ENCODE data around the gene BMERB1. TPM values are rescaled to one million over a fixed set of nuclear protein-coding genes. Genes with fewer than 3 reads are reported as not detected.
"Not testable (repeated sequence)": the region's sequence is repeated elsewhere in the genome, so short reads cannot be mapped to it uniquely, and the experiment has no call there.

The BMERB1 gene
- total RNA-seq, 1 donor from 2014 or later, result 15.5 TPM

DNA sequence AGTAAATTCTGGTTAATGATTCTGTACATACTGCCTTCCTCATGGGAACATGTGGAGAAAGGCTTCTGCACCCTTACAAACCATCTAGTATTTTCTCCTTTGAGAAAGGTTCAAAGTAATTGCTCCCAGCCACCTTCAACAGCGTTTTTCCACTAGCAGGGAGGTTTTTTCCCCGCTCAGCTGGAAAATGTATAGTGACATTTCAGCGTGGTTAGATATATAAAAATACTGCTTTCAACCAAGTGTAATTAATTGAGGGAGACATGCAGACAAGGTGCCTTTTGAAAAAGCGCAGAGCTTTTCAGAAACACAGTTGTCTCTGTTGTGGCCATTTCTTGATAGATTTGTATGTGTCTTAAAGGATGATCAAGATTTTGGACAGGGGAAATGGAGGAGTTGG is 5.1 kb downstream of the BMERB1 start:
- peaks cover 3% of the 10 kb centered on the region for H3K36me3 Mint-ChIP-seq (ENCODE audit: low read depth)
- no peak for DNase-seq
- H3K4me3 Mint-ChIP-seq, result no peak overlapping the region
- peaks cover 3% of the 10 kb centered on the region for H3K9me3 Mint-ChIP-seq
- no peak overlapping the region for H3K27ac Mint-ChIP-seq
- intact Hi-C loops (cut with micrococcal nuclease), result no loop called here
- H3K4me1 Mint-ChIP-seq, result peaks cover 12% of the 10 kb centered on the region
- peaks cover 10% of the 10 kb centered on the region for H3K27me3 Mint-ChIP-seq

DNA sequence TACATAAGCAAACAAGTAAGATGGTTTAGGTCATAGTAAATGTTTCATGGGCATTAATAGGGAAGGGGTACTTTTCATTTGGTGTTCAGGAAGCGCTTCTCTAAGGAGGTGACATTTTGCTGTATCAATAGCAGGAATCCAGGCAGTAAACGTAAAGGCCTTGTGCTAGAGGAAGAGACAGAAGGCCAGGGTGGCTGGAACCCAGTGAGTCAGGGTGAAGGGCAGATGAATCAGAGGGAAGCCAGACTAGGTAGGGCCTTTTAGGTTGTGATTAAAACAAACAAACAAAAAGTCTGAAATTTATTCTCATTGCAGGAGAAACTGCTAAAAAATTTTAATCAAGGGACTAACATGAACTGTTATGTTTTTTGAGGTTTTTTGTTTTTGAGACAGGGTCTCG is 6.5 kb downstream of the BMERB1 start:
- no peak overlapping the region for H3K27ac Mint-ChIP-seq
- peaks cover 4% of the 10 kb centered on the region for H3K4me1 Mint-ChIP-seq
- intact Hi-C loops (cut with micrococcal nuclease), result no loop called here
- H3K4me3 Mint-ChIP-seq, result no peak overlapping the region
- peaks cover 13% of the 10 kb centered on the region for H3K9me3 Mint-ChIP-seq
- no peak for DNase-seq
- H3K27me3 Mint-ChIP-seq, result peaks cover 1% of the 10 kb centered on the region
- H3K36me3 Mint-ChIP-seq (ENCODE audit: low read depth), result peaks cover 3% of the 10 kb centered on the region

DNA sequence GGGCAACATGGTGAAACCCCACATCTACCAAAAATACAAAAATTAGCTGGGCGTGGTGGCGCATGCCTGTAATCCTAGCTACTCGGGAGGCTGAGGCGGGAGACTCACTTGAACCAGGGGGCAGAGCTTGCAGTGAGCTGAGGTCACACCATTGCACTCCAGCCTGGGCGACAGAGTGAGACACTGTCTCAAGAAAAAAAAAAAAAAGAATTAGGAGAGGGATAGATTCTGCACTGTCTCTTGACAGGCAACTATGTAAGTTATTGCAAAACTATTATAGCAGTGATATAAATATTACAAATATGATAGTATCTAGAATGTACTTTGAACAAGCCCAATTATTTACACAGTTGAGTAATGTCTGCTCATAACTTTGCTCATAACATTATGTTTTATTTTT is 7.8 kb downstream of the BMERB1 start:
- H3K9me3 Mint-ChIP-seq, result peaks cover 20% of the 10 kb centered on the region
- H3K4me1 Mint-ChIP-seq; intact Hi-C loops (cut with micrococcal nuclease); H3K4me3 Mint-ChIP-seq; H3K36me3 Mint-ChIP-seq (ENCODE audit: low read depth); H3K27ac Mint-ChIP-seq; DNase-seq; H3K27me3 Mint-ChIP-seq: not testable (repeated sequence)

DNA sequence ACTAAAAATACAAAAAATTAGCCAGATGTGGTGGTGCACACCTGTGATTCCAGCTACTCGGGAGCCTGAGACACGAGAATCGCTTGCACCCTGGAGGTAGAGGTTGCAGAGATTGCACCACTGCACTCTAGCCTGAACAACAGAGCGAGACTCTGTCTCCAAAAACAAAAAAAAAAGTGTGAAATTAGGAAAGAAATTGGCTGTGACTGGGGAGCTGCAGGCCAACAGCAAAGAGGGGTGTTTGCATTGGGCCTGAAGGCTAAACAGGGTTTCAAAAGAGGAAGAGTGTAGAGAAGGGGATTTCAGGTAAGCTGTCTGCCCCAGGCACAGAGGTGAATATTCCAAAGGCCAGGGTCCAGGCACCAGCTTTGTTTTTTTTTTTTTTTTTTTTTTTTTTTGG is 9.4 kb downstream of the BMERB1 start:
- Mint-ChIP-seq H3K4me1 (peaks cover 9% of the 10 kb centered on the region), H3K27ac (no peak overlapping the region), H3K27me3 (no peaks in the 10 kb centered on the region), H3K9me3 (peaks cover 25% of the 10 kb centered on the region), H3K4me3 (no peak overlapping the region), H3K36me3 (ENCODE audit: low read depth) (peaks cover 10% of the 10 kb centered on the region)
- no peak for DNase-seq
- intact Hi-C loops (cut with micrococcal nuclease), result no loop called here

DNA sequence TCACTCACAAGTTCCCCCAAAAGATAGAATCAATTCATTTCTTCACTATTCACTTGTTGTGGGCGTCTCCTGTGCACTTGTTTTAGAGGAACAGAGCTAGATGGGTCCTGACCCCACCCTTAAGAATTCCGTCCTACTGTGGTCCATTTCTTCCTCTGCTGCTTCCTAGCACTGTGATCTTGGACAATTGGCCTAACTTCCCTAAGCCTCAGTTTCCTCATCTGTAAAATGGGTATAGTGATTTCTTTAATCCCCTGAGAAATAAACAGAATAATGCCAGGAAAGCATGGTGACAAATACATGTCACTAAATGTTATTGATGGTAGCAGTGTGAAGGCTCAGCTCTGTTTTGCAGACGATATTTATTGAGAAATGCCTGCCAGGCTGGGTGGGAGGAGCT is 9.9 kb downstream of the BMERB1 start:
- intact Hi-C loops (cut with micrococcal nuclease), result no loop called here

DNA sequence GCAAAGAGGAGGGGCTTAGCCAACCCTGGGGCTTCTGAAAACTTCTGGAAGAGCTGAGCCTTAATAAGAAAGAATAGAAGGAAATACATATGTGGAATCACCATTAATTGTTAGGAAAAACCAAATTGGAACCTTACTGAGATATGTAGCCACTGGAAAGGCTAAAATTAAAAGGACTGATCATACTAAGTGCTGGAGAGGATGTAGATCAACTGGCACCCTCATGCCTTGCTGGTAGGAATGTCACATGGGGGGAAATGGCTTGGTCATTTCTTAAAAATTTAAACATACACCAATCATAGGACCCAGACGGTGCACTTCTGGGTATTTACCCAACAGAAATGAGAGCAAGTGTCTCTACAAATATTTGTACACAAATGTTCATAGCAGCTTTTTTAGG is 11.1 kb downstream of the BMERB1 start:
- intact Hi-C loops (cut with micrococcal nuclease), result no loop called here
- no peak for DNase-seq
- Mint-ChIP-seq H3K27me3 (no peaks in the 10 kb centered on the region), H3K27ac (no peak overlapping the region), H3K36me3 (ENCODE audit: low read depth) (peaks cover 10% of the 10 kb centered on the region), H3K4me1 (peaks cover 9% of the 10 kb centered on the region), H3K4me3 (no peak overlapping the region), H3K9me3 (peaks cover 25% of the 10 kb centered on the region)

More for the DNA sequence above, 9.9 kb downstream of the BMERB1 start:
- peaks cover 9% of the 10 kb centered on the region for H3K4me1 Mint-ChIP-seq
- H3K9me3 Mint-ChIP-seq, result peaks cover 25% of the 10 kb centered on the region
- H3K27ac Mint-ChIP-seq, result no peak overlapping the region
- H3K4me3 Mint-ChIP-seq, result no peak overlapping the region
- H3K27me3 Mint-ChIP-seq, result no peaks in the 10 kb centered on the region
- DNase-seq, result no peak
- peaks cover 10% of the 10 kb centered on the region for H3K36me3 Mint-ChIP-seq (ENCODE audit: low read depth)

DNA sequence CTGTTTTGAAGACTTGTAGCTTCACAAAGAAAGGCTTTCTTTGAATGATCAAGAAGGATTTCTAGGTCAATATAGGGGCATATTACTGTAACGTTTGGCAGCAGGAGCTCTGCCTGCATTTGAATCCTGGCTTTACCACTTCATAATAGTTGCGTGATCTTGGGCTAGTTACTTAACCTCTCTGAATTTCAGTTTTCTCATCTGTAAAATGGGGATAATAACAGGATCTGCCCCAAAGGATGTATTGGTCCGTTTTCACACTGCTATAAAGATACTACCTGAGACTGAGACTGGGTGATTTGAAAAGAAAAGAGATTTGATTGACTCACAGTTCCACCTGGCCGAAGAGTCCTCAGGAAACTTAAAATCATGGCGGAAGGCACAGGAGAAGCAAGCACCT is 12.5 kb downstream of the BMERB1 start:
- H3K27me3 Mint-ChIP-seq, result no peaks in the 10 kb centered on the region
- peaks cover 10% of the 10 kb centered on the region for H3K36me3 Mint-ChIP-seq (ENCODE audit: low read depth)
- DNase-seq, result no peak
- peaks cover 6% of the 10 kb centered on the region for H3K4me1 Mint-ChIP-seq
- no peak overlapping the region for H3K4me3 Mint-ChIP-seq
- intact Hi-C loops (cut with micrococcal nuclease), result no loop called here
- H3K9me3 Mint-ChIP-seq, result peaks cover 25% of the 10 kb centered on the region
- H3K27ac Mint-ChIP-seq, result no peak overlapping the region

DNA sequence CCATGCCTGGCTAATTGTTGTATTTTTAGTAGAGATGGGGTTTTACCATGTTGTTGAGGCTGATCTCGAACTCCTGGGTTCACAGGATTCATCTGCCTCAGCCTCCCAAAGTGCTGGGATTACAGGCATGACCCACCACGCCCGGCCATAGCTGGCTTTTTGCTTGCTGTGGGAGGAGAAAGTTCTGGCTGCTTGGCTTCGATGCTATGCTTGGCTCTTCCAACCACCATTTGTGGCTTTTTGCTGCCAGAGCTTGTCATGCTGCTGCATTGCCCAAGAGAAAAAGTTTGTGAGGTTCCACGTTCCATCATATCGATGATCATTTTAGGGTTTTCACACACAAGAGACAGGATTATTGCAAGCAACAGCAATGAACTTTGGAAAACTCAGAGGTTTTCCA is 16.2 kb downstream of the BMERB1 start:
- Mint-ChIP-seq H3K27ac (no peak overlapping the region), H3K4me1 (peaks cover 6% of the 10 kb centered on the region), H3K27me3 (peaks cover 2% of the 10 kb centered on the region), H3K36me3 (ENCODE audit: low read depth) (peaks cover 6% of the 10 kb centered on the region), H3K4me3 (no peak overlapping the region), H3K9me3 (peaks cover 13% of the 10 kb centered on the region)
- intact Hi-C loops (cut with micrococcal nuclease), result no loop called here
- DNase-seq, result no peak

DNA sequence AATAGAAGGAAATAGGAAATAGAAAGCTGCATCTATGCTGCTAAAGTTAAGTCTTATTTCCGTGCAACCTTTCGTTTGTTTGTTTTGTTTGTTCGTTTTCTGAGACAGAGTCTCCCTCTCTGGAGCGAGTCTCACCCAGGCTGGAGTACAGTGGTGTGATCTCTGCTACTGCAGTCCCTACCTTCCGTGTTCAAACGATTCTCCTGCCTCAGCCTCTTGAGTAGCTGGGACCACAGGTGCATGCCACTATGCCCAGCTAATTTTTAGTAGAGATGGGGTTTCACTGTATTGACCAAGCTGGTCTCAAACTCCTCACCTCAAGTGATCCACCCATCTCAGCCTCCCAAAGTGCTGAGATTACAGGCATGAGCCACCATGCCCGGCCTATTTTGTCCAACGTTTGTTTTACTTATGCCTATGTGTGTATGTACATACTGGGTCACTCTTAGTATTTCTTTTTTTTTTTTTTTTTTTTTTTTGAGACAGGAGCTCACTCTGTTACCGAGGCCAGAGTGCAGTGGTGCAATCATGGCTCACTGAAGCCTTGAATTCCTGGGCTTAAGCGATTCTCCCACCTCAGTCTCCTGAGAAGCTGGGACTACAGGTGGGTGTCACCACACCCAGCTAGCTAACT is 16.8 kb downstream of the BMERB1 start:
- peaks cover 6% of the 10 kb centered on the region for H3K4me1 Mint-ChIP-seq
- peaks cover 12% of the 10 kb centered on the region for H3K9me3 Mint-ChIP-seq
- DNase-seq, result no peak
- intact Hi-C loops (cut with micrococcal nuclease), result no loop called here
- peaks cover 2% of the 10 kb centered on the region for H3K27me3 Mint-ChIP-seq
- H3K4me3 Mint-ChIP-seq, result no peak overlapping the region
- no peak overlapping the region for H3K27ac Mint-ChIP-seq
- peaks cover 6% of the 10 kb centered on the region for H3K36me3 Mint-ChIP-seq (ENCODE audit: low read depth)

DNA sequence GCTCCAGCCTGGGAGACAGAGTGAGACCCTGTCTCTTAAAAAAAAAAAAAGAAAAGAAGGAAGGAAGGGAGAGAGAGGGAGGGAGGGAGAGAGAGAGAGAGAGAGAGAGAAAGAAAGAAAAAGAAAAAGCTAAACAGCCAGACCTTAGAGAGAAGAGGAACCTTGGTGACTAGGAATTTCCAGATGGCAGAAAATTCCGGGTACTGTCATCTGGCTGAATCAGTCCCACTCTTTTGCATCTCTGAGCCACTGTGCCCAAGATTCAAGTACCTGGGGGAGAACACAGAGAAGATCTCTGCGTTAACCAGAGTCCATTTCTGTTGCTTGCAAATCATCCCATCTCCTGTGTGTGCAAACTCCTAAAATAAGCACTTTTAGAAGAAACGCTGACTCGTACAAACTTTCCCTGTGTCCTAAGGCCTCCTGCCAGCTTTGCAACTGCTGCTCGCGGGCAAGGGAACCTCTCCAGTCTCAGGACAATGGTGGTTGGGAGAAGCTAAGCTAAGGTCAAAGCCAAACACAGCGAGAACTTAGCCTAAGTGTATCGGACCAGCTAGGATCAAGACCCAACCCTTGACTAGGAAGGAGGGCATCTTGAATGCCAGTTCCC is 18.0 kb downstream of the BMERB1 start:
- H3K4me3 Mint-ChIP-seq, result no peak overlapping the region
- DNase-seq, result no peak
- H3K9me3 Mint-ChIP-seq, result peaks cover 3% of the 10 kb centered on the region
- H3K27ac Mint-ChIP-seq, result no peak overlapping the region
- peaks cover 3% of the 10 kb centered on the region for H3K36me3 Mint-ChIP-seq (ENCODE audit: low read depth)
- intact Hi-C loops (cut with micrococcal nuclease), result no loop called here
- peaks cover 2% of the 10 kb centered on the region for H3K27me3 Mint-ChIP-seq
- H3K4me1 Mint-ChIP-seq, result no peaks in the 10 kb centered on the region

DNA sequence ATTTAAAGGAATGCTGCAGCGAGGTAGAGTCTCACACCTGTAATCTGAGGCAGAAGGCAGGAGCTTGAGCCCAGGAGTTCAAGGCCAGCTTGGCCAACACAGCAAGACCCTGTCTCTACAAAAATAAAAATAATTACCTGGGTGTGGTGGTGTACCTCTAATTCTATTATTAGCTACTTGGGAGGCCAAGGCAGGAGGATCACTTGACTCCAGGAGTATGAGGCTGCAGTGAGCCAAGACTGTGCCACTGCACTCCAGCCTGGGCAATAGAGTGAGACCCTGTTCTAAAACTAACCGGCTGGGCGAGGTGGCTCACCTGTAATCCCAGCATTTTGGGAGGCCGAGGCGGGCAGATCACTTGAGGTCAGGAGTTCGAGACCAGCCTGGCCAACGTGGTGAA is 18.9 kb downstream of the BMERB1 start:
- DNase-seq; H3K9me3 Mint-ChIP-seq; intact Hi-C loops (cut with micrococcal nuclease); H3K4me1 Mint-ChIP-seq; H3K4me3 Mint-ChIP-seq; H3K27ac Mint-ChIP-seq; H3K27me3 Mint-ChIP-seq; H3K36me3 Mint-ChIP-seq (ENCODE audit: low read depth): not testable (repeated sequence)

DNA sequence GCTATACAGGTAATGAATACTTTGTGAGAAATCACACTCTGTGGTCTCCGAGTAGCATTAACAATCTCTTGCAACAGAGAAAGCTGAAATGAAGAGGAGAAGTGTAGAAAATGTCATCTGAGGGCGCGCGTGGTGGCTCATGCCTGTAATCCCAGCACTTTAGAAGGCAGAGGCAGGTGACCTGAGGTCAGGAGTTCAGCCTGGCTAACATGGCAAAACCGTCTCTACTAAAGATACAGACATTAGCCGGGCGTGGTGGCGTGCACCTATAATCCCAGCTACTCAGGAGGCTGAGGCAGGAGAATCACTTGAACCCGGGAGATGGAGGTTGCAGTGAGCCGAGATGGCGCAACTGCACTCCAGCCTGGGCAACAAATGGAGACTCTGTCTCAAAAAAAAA is 20.5 kb downstream of the BMERB1 start:
- H3K36me3 Mint-ChIP-seq (ENCODE audit: low read depth); intact Hi-C loops (cut with micrococcal nuclease); H3K9me3 Mint-ChIP-seq; H3K27me3 Mint-ChIP-seq; H3K4me1 Mint-ChIP-seq; H3K27ac Mint-ChIP-seq; DNase-seq; H3K4me3 Mint-ChIP-seq: not testable (repeated sequence)

DNA sequence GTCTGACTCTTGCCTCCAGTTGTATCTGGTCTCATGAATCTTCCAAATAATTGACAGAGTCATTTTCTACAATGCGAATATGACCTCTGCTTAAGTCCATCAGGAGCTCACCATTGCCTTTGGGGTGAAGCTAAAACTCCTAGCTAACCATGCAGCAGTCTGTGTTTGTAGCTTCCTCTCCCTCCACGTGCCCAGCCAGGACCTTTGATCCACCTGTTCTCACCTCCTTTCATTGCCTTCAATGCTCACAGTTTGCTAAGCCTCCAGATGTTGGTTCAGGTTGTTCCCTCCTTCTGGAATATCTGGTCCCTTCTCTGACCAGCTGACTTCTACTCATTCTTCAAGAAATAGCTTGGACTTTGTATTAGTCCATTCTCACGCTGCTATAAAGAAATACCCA is 23.0 kb downstream of the BMERB1 start:
- Mint-ChIP-seq H3K36me3 (ENCODE audit: low read depth) (no peaks in the 10 kb centered on the region), H3K9me3 (no peaks in the 10 kb centered on the region), H3K27ac (no peak overlapping the region), H3K4me1 (peaks cover 1% of the 10 kb centered on the region), H3K4me3 (no peak overlapping the region), H3K27me3 (peaks cover 4% of the 10 kb centered on the region)
- no peak for DNase-seq
- intact Hi-C loops (cut with micrococcal nuclease), result no loop called here

DNA sequence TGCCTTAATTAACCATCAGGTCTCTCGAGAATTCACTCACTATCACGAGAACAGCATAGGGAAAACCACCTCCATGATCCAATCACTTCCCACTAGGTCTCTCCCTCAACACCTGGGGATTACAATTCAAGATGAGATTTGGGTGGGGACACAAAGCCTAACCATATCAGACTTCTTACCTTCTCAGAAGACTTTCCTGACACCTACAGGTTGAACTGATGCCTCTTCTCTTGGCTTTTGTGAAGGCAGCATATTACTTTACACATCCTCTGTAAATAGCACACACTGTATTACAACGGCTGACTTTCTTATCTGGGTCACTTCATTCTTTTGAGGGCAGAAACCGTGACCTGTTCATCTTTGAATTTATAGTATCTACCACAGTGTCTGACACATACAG is 23.6 kb downstream of the BMERB1 start:
- intact Hi-C loops (cut with micrococcal nuclease), result no loop called here
- Mint-ChIP-seq H3K27me3 (peaks cover 4% of the 10 kb centered on the region), H3K4me1 (peaks cover 5% of the 10 kb centered on the region), H3K27ac (no peak overlapping the region), H3K9me3 (no peaks in the 10 kb centered on the region), H3K4me3 (no peak overlapping the region), H3K36me3 (ENCODE audit: low read depth) (no peaks in the 10 kb centered on the region)
- DNase-seq, result no peak

DNA sequence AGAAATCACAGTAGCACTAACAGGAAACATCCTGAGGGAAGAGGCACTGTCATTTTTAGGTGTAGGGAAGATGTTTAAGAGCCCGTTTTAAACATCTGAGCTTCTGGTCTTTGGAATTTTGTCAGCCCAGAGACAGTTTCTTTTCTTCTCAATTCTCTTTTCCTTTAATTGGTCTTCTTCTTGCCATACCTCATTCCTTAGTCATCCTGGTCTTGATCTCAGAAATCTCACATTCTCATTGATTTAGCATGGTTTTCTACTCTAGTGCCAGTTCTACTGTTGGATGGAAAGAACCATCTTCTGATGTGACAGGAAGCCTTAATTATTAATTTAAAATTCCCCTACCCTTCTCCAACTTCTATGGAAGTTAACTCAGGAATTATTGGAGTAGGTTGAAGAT is 25.4 kb downstream of the BMERB1 start:
- Mint-ChIP-seq H3K4me3 (no peak overlapping the region), H3K27ac (no peak overlapping the region), H3K4me1 (peaks cover 5% of the 10 kb centered on the region), H3K27me3 (peaks cover 2% of the 10 kb centered on the region), H3K9me3 (no peaks in the 10 kb centered on the region), H3K36me3 (ENCODE audit: low read depth) (no peaks in the 10 kb centered on the region)
- intact Hi-C loops (cut with micrococcal nuclease), result no loop called here
- no peak for DNase-seq
